ENCODE results near the gene NAA80. TPM values are rescaled to one million over a fixed set of nuclear protein-coding genes. Genes with fewer than 3 reads are reported as not detected.
A peak's percentile ranks its signal among the peaks of the same experiment; 100 is the strongest.

The NAA80 gene
- total and polyA plus RNA-seq, 12 donors: 5.2 to 19.8 (median 11.0) TPM

DNA sequence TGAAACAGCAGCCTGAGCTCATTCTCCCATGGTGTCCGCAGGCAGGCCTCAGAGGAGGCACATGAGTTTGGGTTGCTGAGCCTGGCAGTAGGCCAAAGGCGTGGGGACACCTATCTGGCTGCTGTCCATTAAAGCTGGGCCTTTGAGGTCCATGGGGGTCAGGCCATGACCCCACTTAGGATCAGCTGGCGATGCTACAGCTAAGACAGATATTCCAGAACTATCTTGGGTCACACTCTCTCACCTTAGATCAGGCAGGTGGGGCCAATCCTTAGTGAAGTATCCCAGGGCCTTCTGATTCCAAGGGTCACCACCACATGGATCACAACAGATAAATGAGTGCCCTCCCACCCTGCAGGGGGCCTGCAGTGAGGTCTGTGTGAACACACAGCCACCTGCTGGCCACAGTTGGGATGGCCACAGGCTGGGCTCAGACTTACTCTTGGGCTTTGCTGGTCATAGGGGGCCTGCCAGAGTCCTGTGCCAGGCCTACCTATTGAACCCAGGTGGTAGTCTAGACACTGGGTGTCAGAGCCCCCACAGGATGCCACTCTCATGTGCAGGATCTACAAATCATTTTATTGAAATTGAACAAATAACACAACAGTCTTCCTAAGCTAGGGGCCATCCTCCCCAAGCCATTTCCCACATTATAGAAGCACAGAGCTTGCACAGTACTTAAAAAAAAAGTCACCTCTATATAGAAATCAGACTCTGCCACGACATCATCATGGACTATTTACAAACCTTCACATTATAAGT is 25.3 kb upstream of the NAA80 start:
- Histone ChIP-seq H3K9me3 (replicated peaks in 1 of 3) (no peaks in the 10 kb centered on the region), H3K4me1 (replicated peaks in 1 of 2) (peaks cover 29 to 60% of the 10 kb centered on the region in 2 donors), H3K36me3 (replicated peaks in 1 of 2) (peaks cover 0 to 21% of the 10 kb centered on the region in 2 donors), H3K27me3 (no peaks in the 10 kb centered on the region), H3K4me3 (no peak overlapping the region), H3K27ac (peak overlapping the region; percentile 14 to 98 (median 94))
- 8 to 45% (median 37%) methylated on average over 1 to 4 of the region's 4 CpGs for WGBS, 4 donors
- intact Hi-C loops (cut with DNase I): loop anchor here in 1 of 2 donors (5.0 kb wide), 1 partner anchor 52 kb away; no protein-coding TSS in a partner anchor
- peak; percentile 64 to 89 (median 78) for DNase-seq
- no peak for TF ChIP-seq POLR2A (IDR thresholded peaks at IDR 0.05)
- TF ChIP-seq CTCF (IDR thresholded peaks at IDR 0.05): peak; percentile 77 to 93 (median 85)

DNA sequence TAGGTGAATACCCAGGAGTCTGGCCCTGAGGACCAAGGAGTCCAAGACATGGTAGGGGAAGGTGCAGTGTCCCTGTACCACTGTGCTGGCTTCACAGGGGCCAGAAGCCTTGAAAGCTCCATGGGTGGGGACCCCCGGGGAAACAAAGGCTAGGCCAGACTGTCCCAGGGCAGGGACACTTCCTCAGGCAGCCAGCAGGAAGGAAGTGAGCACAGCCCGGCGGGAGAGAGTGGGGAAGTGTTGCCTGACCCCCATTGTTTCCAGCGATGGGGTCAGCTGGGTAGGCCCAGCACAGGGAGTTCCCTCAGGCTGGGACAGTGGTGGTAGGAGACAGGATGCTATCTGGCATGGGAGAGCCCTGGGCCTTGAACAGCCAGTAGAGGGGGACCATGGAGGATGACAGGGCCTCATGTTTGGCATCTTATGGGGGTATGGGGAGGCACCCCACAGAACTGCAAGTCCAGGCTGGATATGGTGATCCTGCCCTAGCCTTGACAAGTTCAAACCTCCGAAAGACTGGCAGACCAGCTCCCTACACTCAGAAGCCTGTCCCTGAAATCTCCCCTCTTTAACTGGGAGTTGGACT is 24.5 kb upstream of the NAA80 start:
- H3K27me3 ChIP-seq: no peaks in the 10 kb centered on the region
- H3K9me3 ChIP-seq (replicated peaks in 1 of 3): no peaks in the 10 kb centered on the region
- peak in 6 of 7 donors; percentile 46 to 80 (median 62) for DNase-seq
- intact Hi-C loops (cut with DNase I): loop anchor here in 1 of 2 donors (5.0 kb wide), 1 partner anchor 51 kb away; no protein-coding TSS in a partner anchor
- 33 to 64% (median 51%) methylated on average over 1 to 5 of the region's 5 CpGs for WGBS, 4 donors
- peak overlapping the region; percentile 14 to 98 (median 94) for H3K27ac ChIP-seq
- H3K4me1 ChIP-seq (replicated peaks in 1 of 2): peaks cover 33 to 66% of the 10 kb centered on the region in 2 donors
- TF ChIP-seq CTCF (IDR thresholded peaks at IDR 0.05) (peak in 2 of 6 experiments; percentile 11 to 31), POLR2A (IDR thresholded peaks at IDR 0.05) (no peak)
- no peak overlapping the region for H3K4me3 ChIP-seq
- H3K36me3 ChIP-seq (replicated peaks in 1 of 2): peaks cover 0 to 22% of the 10 kb centered on the region in 2 donors

DNA sequence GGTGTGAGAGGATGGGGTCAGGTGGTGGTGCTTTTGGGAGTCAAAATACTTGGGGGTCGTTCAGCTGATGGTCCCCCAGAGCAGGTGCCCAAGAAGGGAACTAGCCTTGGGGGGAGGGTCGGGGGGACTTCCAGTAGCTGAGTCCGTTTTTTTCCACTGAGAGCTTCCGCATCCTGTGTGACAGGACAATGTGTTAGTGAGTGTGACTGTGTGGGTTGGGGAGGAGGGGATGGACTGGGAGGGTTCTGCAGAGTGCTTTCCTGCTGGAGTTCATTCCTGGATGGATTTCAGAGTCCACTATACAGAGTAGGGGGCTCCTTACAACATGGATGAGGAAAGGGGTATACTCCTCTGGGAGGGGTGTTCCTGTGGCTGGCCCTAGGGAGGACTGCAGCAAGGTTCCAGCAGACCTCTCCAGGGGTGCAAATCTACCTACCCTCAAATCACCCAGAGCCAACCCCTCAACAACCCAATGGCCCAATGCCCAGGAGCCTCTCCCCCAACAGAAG is 23.9 kb upstream of the NAA80 start:
- Histone ChIP-seq H3K27me3 (no peaks in the 10 kb centered on the region), H3K4me1 (replicated peaks in 1 of 2) (peaks cover 39 to 67% of the 10 kb centered on the region in 2 donors), H3K4me3 (no peak overlapping the region), H3K36me3 (replicated peaks in 1 of 2) (peaks cover 0 to 28% of the 10 kb centered on the region in 2 donors), H3K27ac (peak overlapping the region; percentile 35 to 98 (median 94)), H3K9me3 (replicated peaks in 1 of 3) (no peaks in the 10 kb centered on the region)
- no peak for TF ChIP-seq CTCF (IDR thresholded peaks at IDR 0.05)
- no peak for TF ChIP-seq POLR2A (IDR thresholded peaks at IDR 0.05)
- DNase-seq: peak; percentile 48 to 86 (median 67)
- 24 to 40% (median 36%) methylated on average over 3 to 4 of the region's 4 CpGs for WGBS, 4 donors
- intact Hi-C loops (cut with DNase I): loop anchor here in 1 of 2 donors (5.0 kb wide), 1 partner anchor 51 kb away; no protein-coding TSS in a partner anchor

Data from adrenal gland (tissue), 12 donors.